Astrocyte of the cerebellum (primary cell): Measurements from ENCODE around the gene MYLIP.
A peak's percentile ranks its signal among the peaks of the same experiment; 100 is the strongest.

Source experiments
- DNase-seq: peaks from one replicate; pipeline ENCODE4 v3.0.0-alpha.2; 2011; ENCODE audit warnings: low read depth
- H3K4me3 ChIP-seq: 2 replicates; pipeline ENCODE4 v1.5.1; 2011; ENCODE audit warnings: mild to moderate bottlenecking, low read depth, low read length, moderate library complexity
- CTCF ChIP-seq: IDR thresholded peaks from 2 replicates; pipeline ENCODE4 v1.5.1; 2012; ENCODE audit warnings: low read length, low read depth, moderate library complexity, mild to moderate bottlenecking; ENCODE audit errors: missing control alignments
- in situ Hi-C: cut with HindIII; loops from 2 replicates; pipeline ENCODE4 v1.10.0; 2017; ENCODE audit warnings: low sequenced_read_pairs

MYLIP gene

GRCh38 chr6:16179970-16180431 lies 51.1 kb downstream of the MYLIP start:
- no peak for DNase-seq
- TF ChIP-seq CTCF = no peak
- in situ Hi-C loops = loop anchor here (25.0 kb wide), 1 partner anchor 493 kb away; no protein-coding TSS in a partner anchor
- no peak overlapping the region for H3K4me3 ChIP-seq

GRCh38 chr6:16180696-16181438 lies 52.0 kb downstream of the MYLIP start:
- no peak for DNase-seq
- in situ Hi-C loops = loop anchor here (25.0 kb wide), 1 partner anchor 494 kb away; no protein-coding TSS in a partner anchor

GRCh38 chr6:16181439-16182297 lies 52.8 kb downstream of the MYLIP start:
- in situ Hi-C loops = loop anchor here (25.0 kb wide), 1 partner anchor 494 kb away; no protein-coding TSS in a partner anchor
- no peak overlapping the region for H3K4me3 ChIP-seq
- TF ChIP-seq CTCF = no peak

More at GRCh38 chr6:16180696-16181438, 52.0 kb downstream of the MYLIP start:
- no peak for TF ChIP-seq CTCF
- no peak overlapping the region for H3K4me3 ChIP-seq

GRCh38 chr6:16183187-16183664 lies 54.3 kb downstream of the MYLIP start:
- DNase-seq = peak; percentile 19
- no peak overlapping the region for H3K4me3 ChIP-seq
- peak; percentile 49 for TF ChIP-seq CTCF
- in situ Hi-C loops = loop anchor here (25.0 kb wide), 1 partner anchor 496 kb away; no protein-coding TSS in a partner anchor

More at GRCh38 chr6:16181439-16182297, 52.8 kb downstream of the MYLIP start:
- DNase-seq = no peak

GRCh38 chr6:16184129-16184528 lies 55.2 kb downstream of the MYLIP start:
- TF ChIP-seq CTCF = peak; percentile 25
- in situ Hi-C loops = loop anchor here (25.0 kb wide), 1 partner anchor 497 kb away; no protein-coding TSS in a partner anchor
- H3K4me3 ChIP-seq = no peak overlapping the region
- no peak for DNase-seq

- DNase-seq = no peak
- no peak for TF ChIP-seq CTCF
- in situ Hi-C loops = loop anchor here (25.0 kb wide), 1 partner anchor 497 kb away; no protein-coding TSS in a partner anchor
- H3K4me3 ChIP-seq = no peak overlapping the region
These were observed 55.7 kb downstream of the MYLIP start for GRCh38 chr6:16184551-16184950.
